ENCODE measurements around the gene SRC.

DNA sequence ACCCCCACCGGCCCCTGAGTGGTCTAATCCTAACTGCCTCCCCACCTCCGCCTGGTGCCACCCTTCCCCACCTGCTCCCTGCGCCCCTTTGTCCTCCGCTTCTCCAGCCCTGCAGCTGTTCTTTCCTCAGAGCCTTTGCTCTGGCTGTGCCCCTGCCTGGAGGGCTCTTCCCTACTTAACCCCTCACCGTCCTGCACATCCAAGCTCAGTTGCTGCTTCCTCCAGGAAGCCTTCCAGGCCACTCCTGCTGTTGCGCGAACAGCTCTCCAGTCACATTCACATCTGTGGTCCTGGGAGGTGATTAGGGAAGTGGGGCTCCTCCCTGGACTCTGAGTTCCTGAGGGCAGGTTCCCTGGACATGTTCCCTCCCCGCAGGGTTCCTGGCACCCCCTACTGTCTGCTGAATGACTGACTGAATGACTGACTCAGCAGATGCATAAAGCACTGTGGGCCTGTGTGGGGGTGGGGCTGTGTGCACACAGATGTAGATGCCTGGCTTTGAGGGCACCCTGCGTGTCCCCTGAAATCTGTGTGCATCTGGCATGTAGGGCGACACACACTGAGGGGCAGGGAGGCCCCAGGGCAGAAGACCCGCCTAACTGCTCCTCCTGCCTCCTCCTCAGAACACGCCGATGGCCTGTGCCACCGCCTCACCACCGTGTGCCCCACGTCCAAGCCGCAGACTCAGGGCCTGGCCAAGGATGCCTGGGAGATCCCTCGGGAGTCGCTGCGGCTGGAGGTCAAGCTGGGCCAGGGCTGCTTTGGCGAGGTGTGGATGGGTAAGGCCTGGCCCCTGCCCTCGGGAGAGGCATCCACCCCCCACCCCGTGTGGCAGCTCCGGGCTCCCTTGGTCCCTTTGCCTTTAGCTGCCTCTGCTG lies 51.4 kb downstream of the SRC start:
- TF ChIP-seq, protein P1, sequence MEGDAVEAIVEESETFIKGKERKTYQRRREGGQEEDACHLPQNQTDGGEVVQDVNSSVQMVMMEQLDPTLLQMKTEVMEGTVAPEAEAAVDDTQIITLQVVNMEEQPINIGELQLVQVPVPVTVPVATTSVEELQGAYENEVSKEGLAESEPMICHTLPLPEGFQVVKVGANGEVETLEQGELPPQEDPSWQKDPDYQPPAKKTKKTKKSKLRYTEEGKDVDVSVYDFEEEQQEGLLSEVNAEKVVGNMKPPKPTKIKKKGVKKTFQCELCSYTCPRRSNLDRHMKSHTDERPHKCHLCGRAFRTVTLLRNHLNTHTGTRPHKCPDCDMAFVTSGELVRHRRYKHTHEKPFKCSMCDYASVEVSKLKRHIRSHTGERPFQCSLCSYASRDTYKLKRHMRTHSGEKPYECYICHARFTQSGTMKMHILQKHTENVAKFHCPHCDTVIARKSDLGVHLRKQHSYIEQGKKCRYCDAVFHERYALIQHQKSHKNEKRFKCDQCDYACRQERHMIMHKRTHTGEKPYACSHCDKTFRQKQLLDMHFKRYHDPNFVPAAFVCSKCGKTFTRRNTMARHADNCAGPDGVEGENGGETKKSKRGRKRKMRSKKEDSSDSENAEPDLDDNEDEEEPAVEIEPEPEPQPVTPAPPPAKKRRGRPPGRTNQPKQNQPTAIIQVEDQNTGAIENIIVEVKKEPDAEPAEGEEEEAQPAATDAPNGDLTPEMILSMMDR (IDR thresholded peaks at IDR 0.05; ENCODE audit: low read length) = no peak
- TF ChIP-seq EZH2 (IDR thresholded peaks at IDR 0.05; ENCODE audit: borderline replicate concordance, low read length) = no peak

Measured in OCI-LY1 (cell line).